Fibroblast of villous mesenchyme (primary cell): ENCODE results near the gene WFS1. TPM values are rescaled to one million over a fixed set of nuclear protein-coding genes. Genes with fewer than 3 reads are reported as not detected.

Experiments
- DNase-seq: peaks from one replicate; pipeline ENCODE4 v3.0.0-alpha.2; 2010; ENCODE audit warnings: low read depth
- H3K4me3 ChIP-seq: 2 replicates; pipeline ENCODE4 v1.5.1; 2011; ENCODE audit warnings: low read depth, mild to moderate bottlenecking, low read length
- CTCF ChIP-seq: IDR thresholded peaks from 2 replicates; pipeline ENCODE4 v1.5.1; 2012; ENCODE audit warnings: low read depth, mild to moderate bottlenecking, low read length; ENCODE audit not compliant: insufficient read depth
- total RNA-seq: library from RNA; depleted of rRNA; stranded (reverse); fragments of >200 nt; gene quantifications from 2 replicates; pipeline ENCODE4 v1.2.3, GENCODE V29; 2012

Gene WFS1
- total RNA-seq, 1 donor: 42.3 TPM

- no peak for TF ChIP-seq CTCF
- no peak overlapping the region for H3K4me3 ChIP-seq
- DNase-seq: no peak
Measured at GRCh38 chr4:6262847-6263487, 6.7 kb upstream of the WFS1 start.

DNA sequence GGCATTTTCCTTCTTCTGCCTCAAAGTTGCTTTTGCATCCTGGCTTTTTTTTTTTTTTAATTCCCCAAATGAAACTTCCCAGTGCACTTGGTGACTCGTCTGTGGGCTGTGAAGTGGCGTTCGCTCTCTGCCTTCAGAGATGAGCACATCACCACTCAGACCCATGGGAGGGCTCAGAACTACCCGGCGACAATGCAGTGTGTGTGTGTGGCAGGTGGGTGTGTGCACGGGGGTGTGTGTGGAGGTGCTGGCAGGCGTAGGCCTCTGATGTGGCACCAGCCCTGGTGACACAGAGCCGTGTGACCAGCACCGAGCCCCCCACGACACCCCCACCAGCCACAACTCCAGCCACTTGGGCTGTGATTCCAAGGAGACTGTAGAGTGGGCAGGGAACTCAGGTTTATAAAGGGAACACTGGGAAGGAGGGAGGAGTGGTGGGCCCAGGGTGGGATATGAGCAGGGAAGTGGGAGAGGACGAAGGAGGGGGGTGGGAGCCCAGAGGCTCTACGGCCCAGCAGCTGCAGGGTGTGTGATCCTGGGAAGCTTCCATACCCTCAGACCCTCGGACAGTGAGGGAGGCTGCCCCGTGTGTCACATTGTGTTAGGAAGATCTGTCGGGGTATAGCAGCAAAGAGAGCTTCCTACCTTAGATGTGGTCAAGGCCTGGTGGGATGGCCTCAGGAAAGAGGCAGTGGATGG lies 6.0 kb upstream of the WFS1 start:
- no peak overlapping the region for H3K4me3 ChIP-seq
- TF ChIP-seq CTCF: no peak
- no peak for DNase-seq

DNA sequence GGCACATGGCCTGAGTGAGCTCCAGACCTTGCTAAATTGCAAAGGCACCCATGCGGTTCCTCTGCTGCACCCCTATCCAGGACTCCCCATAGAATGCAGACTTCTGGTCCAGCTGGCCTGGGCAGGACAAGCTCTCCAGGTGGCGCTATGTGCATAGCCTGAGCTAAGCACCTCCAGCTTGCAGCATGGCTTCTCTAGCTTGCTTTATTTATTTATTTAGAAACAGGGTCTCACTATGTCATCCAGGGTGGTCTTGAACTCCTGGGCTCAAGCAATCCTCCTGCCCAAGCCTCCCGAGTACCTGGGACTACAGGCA lies 5.5 kb upstream of the WFS1 start:
- peak; percentile 88 for TF ChIP-seq CTCF
- no peak overlapping the region for H3K4me3 ChIP-seq
- DNase-seq: peak; percentile 75

GRCh38 chr4:6265546-6265945 lies 4.1 kb upstream of the WFS1 start:
- no peak overlapping the region for H3K4me3 ChIP-seq
- peak; percentile 10 for DNase-seq
- no peak for TF ChIP-seq CTCF

- H3K4me3 ChIP-seq: no peak overlapping the region
- peak; percentile 59 for DNase-seq
- TF ChIP-seq CTCF: no peak
Measured at GRCh38 chr4:6267573-6267972, 2.1 kb upstream of the WFS1 start.

DNA sequence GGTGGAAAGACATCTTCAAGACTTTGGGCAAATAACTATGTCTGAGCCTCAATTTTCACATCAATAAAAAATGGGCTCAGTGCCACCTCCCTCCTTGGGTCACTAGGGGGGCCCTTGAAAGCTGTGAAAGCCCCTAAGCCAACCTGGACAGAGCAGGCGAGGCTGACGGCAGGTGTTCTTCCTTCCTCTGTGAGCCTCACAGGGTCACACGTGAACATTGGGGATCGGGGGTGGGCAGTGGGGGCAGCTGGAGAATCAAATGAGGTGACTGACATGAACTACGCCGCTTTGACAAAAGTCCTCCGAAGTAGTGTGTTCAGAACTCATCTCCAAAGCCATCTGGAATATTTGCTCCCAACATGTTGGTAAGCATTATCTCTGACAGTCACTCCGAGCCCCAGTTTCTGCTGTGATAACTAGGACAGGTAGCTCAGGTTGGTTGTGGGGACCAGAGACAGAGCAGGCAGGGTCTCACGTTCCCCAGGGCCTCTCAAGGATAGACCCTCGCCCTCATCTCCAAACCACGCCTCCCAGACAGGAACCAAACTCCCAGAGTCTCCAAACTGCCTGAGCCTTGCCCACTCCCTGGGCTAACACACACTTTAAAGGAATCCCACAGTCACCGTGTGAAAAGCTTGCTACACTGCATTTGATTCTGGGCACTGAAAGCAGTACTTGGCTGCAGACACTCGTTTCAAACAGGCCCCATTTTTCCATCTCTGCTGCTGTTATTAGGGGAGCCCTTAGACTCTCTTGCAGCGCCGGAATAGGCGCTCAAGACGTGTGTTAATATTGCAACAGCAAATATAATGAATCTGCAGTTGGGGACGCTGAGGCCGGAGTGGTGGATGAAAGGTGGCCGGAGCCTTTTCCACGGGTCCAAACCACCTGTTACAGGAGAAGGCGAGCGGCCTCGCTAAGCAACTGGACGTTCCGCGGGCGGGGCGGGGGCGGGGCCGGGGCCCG lies 717 bp upstream of the WFS1 start:
- no peak for DNase-seq
- no peak for TF ChIP-seq CTCF
- H3K4me3 ChIP-seq: peak overlapping the region; percentile 31
